ENCODE data around the gene KIAA1958. TPM values are rescaled to one million over a fixed set of nuclear protein-coding genes. Genes with fewer than 3 reads are reported as not detected.

Gene KIAA1958
- total RNA-seq, 1 experiment from 2014 or later = 18.5 TPM

DNA sequence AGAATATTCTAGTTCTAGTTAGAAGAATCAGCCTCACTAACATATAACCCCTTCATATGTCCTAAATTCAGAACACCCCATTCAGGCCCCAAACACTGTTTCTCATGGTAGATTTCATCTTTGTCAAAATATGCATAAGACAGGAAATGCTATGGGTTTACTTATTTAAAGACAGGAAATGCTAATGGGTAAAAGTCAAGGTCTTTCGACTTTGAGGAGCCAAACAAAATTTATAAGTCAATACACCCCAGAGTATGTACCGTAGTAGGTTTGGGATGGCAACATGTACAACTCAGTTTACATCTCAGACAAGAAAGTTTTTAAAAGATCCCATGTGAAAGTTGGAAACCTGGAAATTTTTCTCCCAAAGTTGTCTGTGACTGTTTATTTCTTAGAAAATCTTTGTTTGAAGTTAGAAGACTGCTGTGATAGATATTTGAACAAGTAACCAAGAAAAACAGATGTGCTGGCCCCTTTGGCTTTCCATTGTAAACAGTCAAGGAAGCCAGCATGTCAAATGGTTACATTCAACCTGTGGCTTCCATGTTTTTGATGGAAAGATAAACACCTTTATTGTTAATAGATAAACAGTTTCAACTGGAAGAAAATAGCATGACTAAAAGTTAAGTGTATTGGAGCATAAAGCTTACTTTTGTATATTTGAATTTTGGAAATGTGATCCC lies 129.1 kb downstream of the KIAA1958 start (continued):
- TF ChIP-seq, protein P1, sequence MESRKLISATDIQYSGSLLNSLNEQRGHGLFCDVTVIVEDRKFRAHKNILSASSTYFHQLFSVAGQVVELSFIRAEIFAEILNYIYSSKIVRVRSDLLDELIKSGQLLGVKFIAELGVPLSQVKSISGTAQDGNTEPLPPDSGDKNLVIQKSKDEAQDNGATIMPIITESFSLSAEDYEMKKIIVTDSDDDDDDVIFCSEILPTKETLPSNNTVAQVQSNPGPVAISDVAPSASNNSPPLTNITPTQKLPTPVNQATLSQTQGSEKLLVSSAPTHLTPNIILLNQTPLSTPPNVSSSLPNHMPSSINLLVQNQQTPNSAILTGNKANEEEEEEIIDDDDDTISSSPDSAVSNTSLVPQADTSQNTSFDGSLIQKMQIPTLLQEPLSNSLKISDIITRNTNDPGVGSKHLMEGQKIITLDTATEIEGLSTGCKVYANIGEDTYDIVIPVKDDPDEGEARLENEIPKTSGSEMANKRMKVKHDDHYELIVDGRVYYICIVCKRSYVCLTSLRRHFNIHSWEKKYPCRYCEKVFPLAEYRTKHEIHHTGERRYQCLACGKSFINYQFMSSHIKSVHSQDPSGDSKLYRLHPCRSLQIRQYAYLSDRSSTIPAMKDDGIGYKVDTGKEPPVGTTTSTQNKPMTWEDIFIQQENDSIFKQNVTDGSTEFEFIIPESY (IDR thresholded peaks at IDR 0.05; ENCODE audit: extremely low read depth, insufficient replicate concordance, low read length) = no peak
- TF ChIP-seq EZH2phosphoT487 (IDR thresholded peaks at IDR 0.05; ENCODE audit: borderline replicate concordance) = no peak
- TF ChIP-seq, protein P2, sequence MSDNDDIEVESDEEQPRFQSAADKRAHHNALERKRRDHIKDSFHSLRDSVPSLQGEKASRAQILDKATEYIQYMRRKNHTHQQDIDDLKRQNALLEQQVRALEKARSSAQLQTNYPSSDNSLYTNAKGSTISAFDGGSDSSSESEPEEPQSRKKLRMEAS (IDR thresholded peaks at IDR 0.05) = no peak
- TF ChIP-seq, protein P3, sequence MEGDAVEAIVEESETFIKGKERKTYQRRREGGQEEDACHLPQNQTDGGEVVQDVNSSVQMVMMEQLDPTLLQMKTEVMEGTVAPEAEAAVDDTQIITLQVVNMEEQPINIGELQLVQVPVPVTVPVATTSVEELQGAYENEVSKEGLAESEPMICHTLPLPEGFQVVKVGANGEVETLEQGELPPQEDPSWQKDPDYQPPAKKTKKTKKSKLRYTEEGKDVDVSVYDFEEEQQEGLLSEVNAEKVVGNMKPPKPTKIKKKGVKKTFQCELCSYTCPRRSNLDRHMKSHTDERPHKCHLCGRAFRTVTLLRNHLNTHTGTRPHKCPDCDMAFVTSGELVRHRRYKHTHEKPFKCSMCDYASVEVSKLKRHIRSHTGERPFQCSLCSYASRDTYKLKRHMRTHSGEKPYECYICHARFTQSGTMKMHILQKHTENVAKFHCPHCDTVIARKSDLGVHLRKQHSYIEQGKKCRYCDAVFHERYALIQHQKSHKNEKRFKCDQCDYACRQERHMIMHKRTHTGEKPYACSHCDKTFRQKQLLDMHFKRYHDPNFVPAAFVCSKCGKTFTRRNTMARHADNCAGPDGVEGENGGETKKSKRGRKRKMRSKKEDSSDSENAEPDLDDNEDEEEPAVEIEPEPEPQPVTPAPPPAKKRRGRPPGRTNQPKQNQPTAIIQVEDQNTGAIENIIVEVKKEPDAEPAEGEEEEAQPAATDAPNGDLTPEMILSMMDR (IDR thresholded peaks at IDR 0.05 in 2 of 3, conservative IDR thresholded peaks at IDR 0.05 in 1 of 3; ENCODE audit: borderline replicate concordance in 1 of 3, insufficient read depth in 1 of 3, low read depth in 2 of 3, low read length in 2 of 3) = no peak

DNA sequence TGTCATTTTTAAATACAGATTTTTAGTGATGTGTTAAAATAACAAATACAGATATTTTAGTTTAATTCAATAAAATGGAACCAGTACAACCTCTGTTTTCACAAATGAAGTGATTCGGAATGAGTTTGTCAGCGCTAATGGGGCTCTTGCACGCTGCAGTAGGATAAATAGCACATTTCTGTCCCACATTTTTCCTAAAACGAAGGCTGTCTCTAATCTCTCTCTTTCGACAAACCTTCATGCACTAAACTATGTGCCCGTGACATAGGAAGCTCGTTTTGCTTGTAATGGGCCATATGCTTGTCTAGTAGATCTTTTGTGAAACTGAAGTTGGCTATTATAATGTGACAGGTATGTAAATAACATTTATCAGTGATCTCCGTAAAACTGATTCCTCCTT lies 130.7 kb downstream of the KIAA1958 start:
- H2AFZ ChIP-seq (ENCODE audit: low read depth, low read length, poor library complexity, severe bottlenecking) = no peak overlapping the region
- no peaks in the 10 kb centered on the region for H3K9me2 ChIP-seq (ENCODE audit: insufficient read depth)
- H3K4me2 ChIP-seq (ENCODE audit: low read length) = no peak overlapping the region
- H3K79me2 ChIP-seq (ENCODE audit: insufficient read depth, low read length) = no peaks in the 10 kb centered on the region
- CTCF ChIA-PET = no interaction called here
- no peak overlapping the region for H3K27ac ChIP-seq (ENCODE audit: low read depth, low read length)
- RAD21 ChIA-PET (ENCODE audit: low non-redundant PET in 1 of 2, low total read pairs in 2 of 2, uncharacterized antibody in 2 of 2, unreplicated experiment in 2 of 2) = no interaction called here
- H3K4me1 ChIP-seq (ENCODE audit: control insufficient read depth in 1 of 2, insufficient read depth in 2 of 2, low read length in 2 of 2) = no peaks in the 10 kb centered on the region
- no peaks in the 10 kb centered on the region for H3K9me3 ChIP-seq (ENCODE audit: control insufficient read depth in 1 of 2, insufficient read depth in 1 of 2, low read depth in 1 of 2, low read length in 2 of 2)
- TF ChIP-seq, protein P2 (IDR thresholded peaks at IDR 0.05) = no peak
- DNase-seq (ENCODE audit: low read depth, low spot score) (no peak), ATAC-seq (no peak)
- H4K20me1 ChIP-seq (ENCODE audit: insufficient read depth) = no peaks in the 10 kb centered on the region
- POLR2A ChIA-PET = no interaction called here
- no peaks in the 10 kb centered on the region for H3K27me3 ChIP-seq (ENCODE audit: insufficient read depth, low read length)
- no TSS peak for BruUV-seq (replicated peaks)
- no peak overlapping the region for H3K4me3 ChIP-seq (replicated peaks in 1 of 2; ENCODE audit: low read depth in 1 of 2, low read length in 2 of 2)
- no peak overlapping the region for H3K9ac ChIP-seq (ENCODE audit: low read length)
- no peaks in the 10 kb centered on the region for H3K36me3 ChIP-seq (ENCODE audit: control insufficient read depth in 1 of 2, insufficient read depth in 2 of 2, low read length in 2 of 2)
- intact Hi-C loops (cut with micrococcal nuclease) = no loop called here

All from HCT116 (cell line).